OCI-LY1 (cell line): Measurements from ENCODE around the gene RNF207.

Experiments used
- H2AFZ ChIP-seq: fragments of 200-600 bp; sonication (generic), shearing (Covaris generic); 2 replicates; pipeline ENCODE4 v1.6.0; 2014; ENCODE audit warnings: antibody characterized with exemption, mild to moderate bottlenecking, low read length
- H3F3A ChIP-seq: fragments of 200-600 bp; sonication (generic), shearing (Covaris generic); 2 replicates; pipeline ENCODE4 v1.6.0; 2014; ENCODE audit warnings: mild to moderate bottlenecking, antibody characterized with exemption, low read length, moderate library complexity; ENCODE audit not compliant: insufficient read depth
- H3K27ac ChIP-seq: fragments of 200-600 bp; sonication (generic); 2 replicates; pipeline ENCODE4 v1.5.1; 2014; ENCODE audit warnings: low read length, mixed run types, mild to moderate bottlenecking, low read depth; ENCODE audit not compliant: poor library complexity, severe bottlenecking
- H3K27me3 ChIP-seq: fragments of 200-600 bp; sonication (generic); 2 replicates; pipeline ENCODE4 v1.6.0; 2014; ENCODE audit warnings: antibody characterized with exemption, mild to moderate bottlenecking, low read length, moderate library complexity; ENCODE audit not compliant: insufficient read depth
- H3K36me3 ChIP-seq: fragments of 200-600 bp; sonication (generic); 2 replicates; pipeline ENCODE4 v1.6.1; 2014; ENCODE audit warnings: mild to moderate bottlenecking, antibody characterized with exemption, low read length, moderate library complexity, mixed read lengths; ENCODE audit not compliant: insufficient read depth
- H3K4me1 ChIP-seq: fragments of 200-600 bp; sonication (generic); 2 replicates; pipeline ENCODE4 v1.5.1; 2014; ENCODE audit warnings: mild to moderate bottlenecking, low read length, moderate library complexity; ENCODE audit not compliant: insufficient read depth, severe bottlenecking
- H3K4me2 ChIP-seq: fragments of 200-600 bp; sonication (generic), shearing (Covaris generic); 2 replicates; pipeline ENCODE4 v1.6.1; 2014; ENCODE audit warnings: low read length
- H3K4me3 ChIP-seq: fragments of 200-600 bp; sonication (generic); 2 replicates; pipeline ENCODE4 v1.5.1; 2014; ENCODE audit warnings: low read length, low read depth, mild to moderate bottlenecking, mixed read lengths; ENCODE audit not compliant: poor library complexity, severe bottlenecking
- H3K79me2 ChIP-seq: fragments of 200-600 bp; shearing (Covaris generic); 2 replicates; pipeline ENCODE4 v1.6.1; 2016; ENCODE audit warnings: mixed run types, low read length, mixed read lengths; ENCODE audit not compliant: insufficient read depth
- H3K9ac ChIP-seq: fragments of 200-600 bp; sonication (generic), shearing (Covaris generic); 2 replicates; pipeline ENCODE4 v1.6.1; 2014; ENCODE audit warnings: mild to moderate bottlenecking, low read length, mixed read lengths
- H3K9me2 ChIP-seq: fragments of 200-600 bp; sonication (generic), shearing (Covaris generic); 2 replicates; pipeline ENCODE4 v1.6.1; 2014; ENCODE audit warnings: low read depth, mild to moderate bottlenecking, low read length, mixed read lengths
- H3K9me3 ChIP-seq: fragments of 200-600 bp; shearing (Covaris generic); 2 replicates; pipeline ENCODE4 v1.6.1; 2014; ENCODE audit warnings: low read length, mixed read lengths
- H4K20me1 ChIP-seq: fragments of 200-600 bp; sonication (generic), shearing (Covaris generic); 2 replicates; pipeline ENCODE4 v1.6.0; 2016; ENCODE audit warnings: mild to moderate bottlenecking, low read length; ENCODE audit not compliant: insufficient read depth
- EZH2 ChIP-seq: fragments of 200-600 bp; sonication (generic), shearing (Covaris generic); IDR thresholded peaks from 2 replicates; pipeline ENCODE4 v1.8.0; 2017; ENCODE audit warnings: borderline replicate concordance, mixed run types, mild to moderate bottlenecking, antibody characterized with exemption, low read length, moderate library complexity, mixed read lengths
- TF ChIP-seq, protein P1 (sequence below): fragments of 200-600 bp; sonication (generic), shearing (Covaris generic); IDR thresholded peaks from 2 replicates; pipeline ENCODE4 v1.5.1; 2017; ENCODE audit warnings: mild to moderate bottlenecking, antibody characterized with exemption, low read length, moderate library complexity, mixed read lengths

Gene RNF207

DNA sequence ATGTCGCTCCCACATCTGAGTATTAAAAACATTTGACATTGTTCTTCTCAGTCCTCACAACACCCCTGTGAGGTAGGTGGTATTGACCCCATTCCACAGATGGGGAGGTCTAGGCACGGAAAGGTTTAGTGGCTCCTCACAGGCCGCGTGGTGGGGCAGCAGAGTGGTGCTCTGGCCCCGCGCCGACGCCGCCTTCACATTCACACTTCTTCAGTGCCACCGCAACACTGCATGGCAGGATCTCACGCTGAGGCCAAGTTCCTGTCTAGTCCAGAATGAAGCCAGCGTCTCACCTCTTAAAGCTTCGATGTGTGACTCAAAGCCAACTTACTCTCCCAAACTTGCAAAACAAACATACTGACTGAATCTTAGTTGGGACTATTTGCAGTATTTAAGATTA, 17.7 kb downstream of the RNF207 start:
- H3K9me3 ChIP-seq: no peaks in the 10 kb centered on the region
- no peaks in the 10 kb centered on the region for H3K27me3 ChIP-seq
- H3K9ac ChIP-seq: no peak overlapping the region
- H3K9me2 ChIP-seq: no peaks in the 10 kb centered on the region
- H3K36me3 ChIP-seq: peaks cover 79% of the 10 kb centered on the region
- H4K20me1 ChIP-seq: no peaks in the 10 kb centered on the region
- H2AFZ ChIP-seq: no peak overlapping the region
- H3K4me3 ChIP-seq: no peak overlapping the region
- H3K4me1 ChIP-seq: no peaks in the 10 kb centered on the region
- no peak overlapping the region for H3K4me2 ChIP-seq
- no peak overlapping the region for H3K27ac ChIP-seq
- H3K79me2 ChIP-seq: no peaks in the 10 kb centered on the region
- H3F3A ChIP-seq: no peaks in the 10 kb centered on the region
- no peak for TF ChIP-seq EZH2
- TF ChIP-seq, protein P1, sequence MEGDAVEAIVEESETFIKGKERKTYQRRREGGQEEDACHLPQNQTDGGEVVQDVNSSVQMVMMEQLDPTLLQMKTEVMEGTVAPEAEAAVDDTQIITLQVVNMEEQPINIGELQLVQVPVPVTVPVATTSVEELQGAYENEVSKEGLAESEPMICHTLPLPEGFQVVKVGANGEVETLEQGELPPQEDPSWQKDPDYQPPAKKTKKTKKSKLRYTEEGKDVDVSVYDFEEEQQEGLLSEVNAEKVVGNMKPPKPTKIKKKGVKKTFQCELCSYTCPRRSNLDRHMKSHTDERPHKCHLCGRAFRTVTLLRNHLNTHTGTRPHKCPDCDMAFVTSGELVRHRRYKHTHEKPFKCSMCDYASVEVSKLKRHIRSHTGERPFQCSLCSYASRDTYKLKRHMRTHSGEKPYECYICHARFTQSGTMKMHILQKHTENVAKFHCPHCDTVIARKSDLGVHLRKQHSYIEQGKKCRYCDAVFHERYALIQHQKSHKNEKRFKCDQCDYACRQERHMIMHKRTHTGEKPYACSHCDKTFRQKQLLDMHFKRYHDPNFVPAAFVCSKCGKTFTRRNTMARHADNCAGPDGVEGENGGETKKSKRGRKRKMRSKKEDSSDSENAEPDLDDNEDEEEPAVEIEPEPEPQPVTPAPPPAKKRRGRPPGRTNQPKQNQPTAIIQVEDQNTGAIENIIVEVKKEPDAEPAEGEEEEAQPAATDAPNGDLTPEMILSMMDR: no peak

DNA sequence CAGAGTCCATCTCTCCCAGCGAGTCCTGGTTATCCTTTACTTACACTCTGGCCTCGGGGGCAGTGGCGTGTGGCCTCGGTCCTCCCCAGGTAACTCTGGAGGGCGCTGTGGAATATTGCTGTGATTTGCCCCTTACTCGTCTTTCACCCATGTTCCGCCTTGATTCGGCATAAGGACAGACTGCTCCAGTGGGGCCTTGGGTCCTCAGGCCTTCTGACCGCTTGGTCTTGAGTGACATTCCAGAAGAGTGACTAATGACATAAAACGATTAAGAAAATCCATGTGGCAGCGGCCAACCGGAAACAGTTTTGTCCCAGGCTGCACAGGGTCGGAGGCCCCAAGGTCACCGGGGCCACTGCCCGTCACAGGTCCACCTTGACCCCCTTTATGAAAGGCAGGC, 18.8 kb downstream of the RNF207 start:
- Histone ChIP-seq H3K9me3 (no peaks in the 10 kb centered on the region), H3K27me3 (no peaks in the 10 kb centered on the region), H3K4me2 (no peak overlapping the region), H3K36me3 (peaks cover 87% of the 10 kb centered on the region), H3K9me2 (no peaks in the 10 kb centered on the region), H3K4me1 (no peaks in the 10 kb centered on the region), H3K27ac (no peak overlapping the region), H2AFZ (no peak overlapping the region), H3F3A (no peaks in the 10 kb centered on the region), H3K4me3 (no peak overlapping the region), H4K20me1 (no peaks in the 10 kb centered on the region), H3K79me2 (no peaks in the 10 kb centered on the region), H3K9ac (no peak overlapping the region)
- TF ChIP-seq, protein P1: no peak
- TF ChIP-seq EZH2: no peak

DNA sequence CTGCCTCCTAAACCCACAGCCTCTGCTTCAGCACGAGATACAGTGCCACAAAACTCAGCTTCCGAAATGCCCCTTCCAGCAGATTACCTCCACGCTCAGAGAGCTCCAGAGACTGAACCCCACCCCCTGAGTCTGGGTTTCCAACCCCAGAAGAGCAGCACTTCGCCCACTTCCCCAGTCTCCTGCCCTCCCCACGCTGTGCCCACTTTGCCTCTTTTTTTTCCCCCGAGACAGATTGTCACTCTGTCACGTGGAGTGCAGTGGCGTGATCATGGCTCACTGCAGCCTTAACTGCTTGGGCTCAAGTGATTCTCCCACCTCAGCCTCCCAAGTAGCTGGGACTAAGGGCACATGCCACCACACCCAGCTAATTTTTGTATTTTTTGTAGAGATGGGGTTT, 19.7 kb downstream of the RNF207 start:
- Histone ChIP-seq H3K79me2 (no peaks in the 10 kb centered on the region), H3K4me2 (no peak overlapping the region), H4K20me1 (no peaks in the 10 kb centered on the region), H3K4me3 (no peak overlapping the region), H3K9me2 (no peaks in the 10 kb centered on the region), H3K36me3 (peaks cover 89% of the 10 kb centered on the region), H2AFZ (no peak overlapping the region), H3K4me1 (no peaks in the 10 kb centered on the region), H3K9me3 (no peaks in the 10 kb centered on the region), H3F3A (no peaks in the 10 kb centered on the region), H3K27ac (no peak overlapping the region), H3K9ac (no peak overlapping the region), H3K27me3 (no peaks in the 10 kb centered on the region)
- TF ChIP-seq, protein P1: no peak
- no peak for TF ChIP-seq EZH2
